Fibroblast of lung (primary cell): ENCODE measurements around the gene CARS1. TPM values are rescaled to one million over a fixed set of nuclear protein-coding genes. Genes with fewer than 3 reads are reported as not detected.

Source experiments
- DNase-seq, 2 donors: peaks; one replicate each; pipeline versions ENCODE4 v3.0.0 to v3.0.0-alpha.2; 2010; ENCODE audit warnings: low read depth in 2 of 2
- H2AFZ ChIP-seq: 2 replicates; pipeline ENCODE4 v1.5.1; 2012; ENCODE audit warnings: low read length, control low read depth, inconsistent platforms
- H3K27ac ChIP-seq: 2 replicates; pipeline ENCODE4 v1.5.1; 2011; ENCODE audit warnings: low read length, control low read depth; ENCODE audit not compliant: insufficient read depth
- H3K27me3 ChIP-seq: 2 replicates; pipeline ENCODE4 v1.5.1; 2011; ENCODE audit warnings: mild to moderate bottlenecking, low read length; ENCODE audit not compliant: control insufficient read depth, insufficient read depth
- H3K36me3 ChIP-seq: 2 replicates; pipeline ENCODE4 v1.5.1; 2011; ENCODE audit warnings: low read length; ENCODE audit not compliant: control insufficient read depth, insufficient read depth
- H3K4me1 ChIP-seq: 2 replicates; pipeline ENCODE4 v1.5.1; 2011; ENCODE audit warnings: low read length; ENCODE audit not compliant: control insufficient read depth, insufficient read depth; ENCODE audit errors: extremely low read depth
- H3K4me2 ChIP-seq: 2 replicates; pipeline ENCODE4 v1.5.1; 2011; ENCODE audit warnings: low read length, control low read depth; ENCODE audit not compliant: insufficient read depth; ENCODE audit errors: extremely low read depth
- H3K4me3 ChIP-seq, 4 experiments: fragments of 200-600 bp in 1 of 4; sonication (generic) in 1 of 4; replicated peaks in 1 of 4; 2 replicates each; pipeline ENCODE4 v1.5.1; 2011 to 2016; ENCODE audit warnings: low read length in 4 of 4, low read depth in 3 of 4, mild to moderate bottlenecking in 3 of 4, control low read depth in 2 of 4, inconsistent platforms in 1 of 4, mixed read lengths in 1 of 4; ENCODE audit not compliant: insufficient read depth in 1 of 4; ENCODE audit errors: control extremely low read depth in 1 of 4
- H3K79me2 ChIP-seq: 2 replicates; pipeline ENCODE4 v1.5.1; 2012; ENCODE audit warnings: mild to moderate bottlenecking, low read length, inconsistent platforms; ENCODE audit not compliant: control insufficient read depth, insufficient read depth
- H3K9ac ChIP-seq: 2 replicates; pipeline ENCODE4 v1.5.1; 2011; ENCODE audit warnings: mild to moderate bottlenecking, low read length, control low read depth; ENCODE audit not compliant: insufficient read depth
- H3K9me3 ChIP-seq: 2 replicates; pipeline ENCODE4 v1.5.1; 2012; ENCODE audit warnings: low read depth, low read length; ENCODE audit not compliant: control insufficient read depth, insufficient read depth
- H4K20me1 ChIP-seq: 2 replicates; pipeline ENCODE4 v1.5.1; 2011; ENCODE audit warnings: low read length; ENCODE audit not compliant: control insufficient read depth, insufficient read depth; ENCODE audit errors: extremely low read depth
- CTCF ChIP-seq, 2 donors: IDR thresholded peaks in 1 of 2; conservative IDR thresholded peaks in 1 of 2; 1 replicate in 1 of 2; 2 replicates in 1 of 2; pipeline ENCODE4 v1.5.1; 2011 to 2012; ENCODE audit warnings: low read length in 2 of 2, control low read depth in 1 of 2, inconsistent platforms in 1 of 2, low read depth in 1 of 2, mild to moderate bottlenecking in 1 of 2
- EZH2 ChIP-seq: IDR thresholded peaks from 2 replicates; pipeline ENCODE4 v1.5.1; 2012; ENCODE audit warnings: low read length, control low read depth, mild to moderate bottlenecking; ENCODE audit errors: missing control alignments
- polyA plus RNA-seq, 2 donors: library from polyadenylated mRNA; depleted of rRNA in 1 of 2; stranded (reverse) in 1 of 2; unstranded in 1 of 2; fragments of >200 nt; gene quantifications; 2 replicates each; pipeline ENCODE4 v1.2.1, GENCODE V29; 2011 to 2012; ENCODE audit warnings: missing spikeins in 1 of 2
- total RNA-seq: library from RNA; depleted of rRNA; stranded (reverse); fragments of >200 nt; gene quantifications from 2 replicates; pipeline ENCODE4 v1.2.1, GENCODE V29; 2014

The CARS1 gene
- total and polyA plus RNA-seq, 2 donors (not counting 1 experiment from before 2014, with no cell fraction given): 67.5 to 149 TPM

- H3K4me1 ChIP-seq: no peaks in the 10 kb centered on the region
- H3K36me3 ChIP-seq: peaks cover 40% of the 10 kb centered on the region
- H3K4me3 ChIP-seq: no peak overlapping the region
- no peaks in the 10 kb centered on the region for H3K79me2 ChIP-seq
- TF ChIP-seq CTCF (conservative IDR thresholded peaks at IDR 0.05 in 1 of 2, IDR thresholded peaks at IDR 0.05 in 1 of 2; ENCODE audit: low read depth in 1 of 2, low read length in 2 of 2) (no peak), EZH2 (no peak)
- H3K9ac ChIP-seq: no peak overlapping the region
- no peak overlapping the region for H2AFZ ChIP-seq
- H3K4me2 ChIP-seq: no peak overlapping the region
- DNase-seq: no peak
- H3K27me3 ChIP-seq: no peaks in the 10 kb centered on the region
- H3K9me3 ChIP-seq: no peaks in the 10 kb centered on the region
- H3K27ac ChIP-seq: no peak overlapping the region
- no peaks in the 10 kb centered on the region for H4K20me1 ChIP-seq
These were observed 42.3 kb downstream of the CARS1 start for GRCh38 chr11:3014943-3015342.

GRCh38 chr11:3014057-3014938 lies 42.9 kb downstream of the CARS1 start:
- H3K36me3 ChIP-seq: peaks cover 41% of the 10 kb centered on the region
- no peak for DNase-seq
- no peaks in the 10 kb centered on the region for H4K20me1 ChIP-seq
- H3K27ac ChIP-seq: no peak overlapping the region
- no peaks in the 10 kb centered on the region for H3K9me3 ChIP-seq
- no peak overlapping the region for H3K4me2 ChIP-seq
- TF ChIP-seq CTCF (conservative IDR thresholded peaks at IDR 0.05 in 1 of 2, IDR thresholded peaks at IDR 0.05 in 1 of 2; ENCODE audit: low read depth in 1 of 2, low read length in 2 of 2) (no peak), EZH2 (no peak)
- no peaks in the 10 kb centered on the region for H3K27me3 ChIP-seq
- no peaks in the 10 kb centered on the region for H3K4me1 ChIP-seq
- H2AFZ ChIP-seq: no peak overlapping the region
- no peak overlapping the region for H3K4me3 ChIP-seq
- H3K79me2 ChIP-seq: no peaks in the 10 kb centered on the region
- no peak overlapping the region for H3K9ac ChIP-seq

- peaks cover 37% of the 10 kb centered on the region for H3K36me3 ChIP-seq
- H2AFZ ChIP-seq: no peak overlapping the region
- H3K4me1 ChIP-seq: no peaks in the 10 kb centered on the region
- no peak overlapping the region for H3K9ac ChIP-seq
- TF ChIP-seq CTCF (conservative IDR thresholded peaks at IDR 0.05 in 1 of 2, IDR thresholded peaks at IDR 0.05 in 1 of 2; ENCODE audit: low read depth in 1 of 2, low read length in 2 of 2) (no peak), EZH2 (no peak)
- H3K9me3 ChIP-seq: no peaks in the 10 kb centered on the region
- no peak for DNase-seq
- no peak overlapping the region for H3K4me3 ChIP-seq
- no peak overlapping the region for H3K4me2 ChIP-seq
- no peaks in the 10 kb centered on the region for H4K20me1 ChIP-seq
- H3K79me2 ChIP-seq: no peaks in the 10 kb centered on the region
- no peak overlapping the region for H3K27ac ChIP-seq
- no peaks in the 10 kb centered on the region for H3K27me3 ChIP-seq
These were observed 45.0 kb downstream of the CARS1 start for GRCh38 chr11:3011891-3012885.
